IMR-90 (cell line): ENCODE measurements around the gene PTPRG.
"Not testable (repeated sequence)": the region's sequence is repeated elsewhere in the genome, so short reads cannot be mapped to it uniquely, and the experiment has no call there.

Experiments
- BHLHE40 ChIP-seq: fragments of 150-350 bp; IDR thresholded peaks from 2 replicates; pipeline ENCODE4 v1.6.1; 2016; ENCODE audit warnings: mild to moderate bottlenecking, low read depth, low read length
- CTCF ChIP-seq: conservative IDR thresholded peaks from 2 replicates; pipeline ENCODE4 v1.5.1; 2012; ENCODE audit warnings: mild to moderate bottlenecking, low read depth, low read length, improper control_type of control experiment
- MAFK ChIP-seq: IDR thresholded peaks from 2 replicates; pipeline ENCODE4 v1.6.1; 2012; ENCODE audit warnings: low read depth, low read length, improper control_type of control experiment
- MAZ ChIP-seq: IDR thresholded peaks from 2 replicates; pipeline ENCODE4 v1.6.1; 2012; ENCODE audit warnings: low read depth, mild to moderate bottlenecking, low read length, improper control_type of control experiment, moderate library complexity, borderline replicate concordance
- MXI1 ChIP-seq: IDR thresholded peaks from 2 replicates; pipeline ENCODE4 v1.6.1; 2012; ENCODE audit warnings: low read depth, mild to moderate bottlenecking, low read length, moderate library complexity, borderline replicate concordance
- POLR2A ChIP-seq: IDR thresholded peaks from 2 replicates; pipeline ENCODE4 v1.6.1; 2012; ENCODE audit warnings: mild to moderate bottlenecking, low read depth, low read length
- RAD21 ChIP-seq: IDR thresholded peaks from 2 replicates; pipeline ENCODE4 v1.6.1; 2012; ENCODE audit warnings: low read length, improper control_type of control experiment
- RFX5 ChIP-seq: IDR thresholded peaks from 2 replicates; pipeline ENCODE4 v1.8.0; 2012; ENCODE audit warnings: low read depth, mild to moderate bottlenecking, low read length, moderate library complexity
- USF2 ChIP-seq: fragments of 150-350 bp; IDR thresholded peaks from 2 replicates; pipeline ENCODE4 v1.6.1; 2017; ENCODE audit warnings: mild to moderate bottlenecking, antibody characterized with exemption, low read length, low read depth

GRCh38 chr3:61760783-61761182 lies 199.4 kb downstream of the PTPRG start:
- not testable (repeated sequence) for TF ChIP-seq CTCF, POLR2A, MAFK, RAD21, RFX5, USF2, MXI1, BHLHE40, MAZ
